ENCODE data around the gene ANKFY1.

The ANKFY1 gene

GRCh38 chr17:4178651-4179050 lies 85.1 kb downstream of the ANKFY1 start:
- H3K36me3 ChIP-seq (ENCODE audit: control insufficient read depth in 1 of 2, insufficient read depth in 2 of 2, low read length in 2 of 2): peaks cover 82 to 97% of the 10 kb centered on the region in 2 donors
- H3K9me3 ChIP-seq (ENCODE audit: control insufficient read depth in 1 of 2, low read length in 2 of 2): no peaks in the 10 kb centered on the region
- H3K4me3 ChIP-seq (ENCODE audit: low read depth in 1 of 2, low read length in 2 of 2): no peak overlapping the region
- H3K4me1 ChIP-seq (ENCODE audit: control insufficient read depth in 1 of 2, insufficient read depth in 2 of 2, low read length in 2 of 2): no peaks in the 10 kb centered on the region
- no peak overlapping the region for H3K27ac ChIP-seq (ENCODE audit: low read length)
- no peaks in the 10 kb centered on the region for H3K27me3 ChIP-seq (ENCODE audit: low read depth, low read length)

GRCh38 chr17:4177806-4178205 lies 86.0 kb downstream of the ANKFY1 start:
- H3K27ac ChIP-seq (ENCODE audit: low read length): no peak overlapping the region
- H3K36me3 ChIP-seq (ENCODE audit: control insufficient read depth in 1 of 2, insufficient read depth in 2 of 2, low read length in 2 of 2): peaks cover 81 to 97% of the 10 kb centered on the region in 2 donors

GRCh38 chr17:4176808-4177472 lies 86.8 kb downstream of the ANKFY1 start:
- no peaks in the 10 kb centered on the region for H3K4me1 ChIP-seq (ENCODE audit: control insufficient read depth in 1 of 2, insufficient read depth in 2 of 2, low read length in 2 of 2)
- H3K36me3 ChIP-seq (ENCODE audit: control insufficient read depth in 1 of 2, insufficient read depth in 2 of 2, low read length in 2 of 2): peaks cover 81 to 97% of the 10 kb centered on the region in 2 donors
- H3K27ac ChIP-seq (ENCODE audit: low read length): no peak overlapping the region

More at GRCh38 chr17:4177806-4178205, 86.0 kb downstream of the ANKFY1 start:
- Histone ChIP-seq H3K4me1 (ENCODE audit: control insufficient read depth in 1 of 2, insufficient read depth in 2 of 2, low read length in 2 of 2) (no peaks in the 10 kb centered on the region), H3K27me3 (ENCODE audit: low read depth, low read length) (no peaks in the 10 kb centered on the region), H3K4me3 (ENCODE audit: low read depth in 1 of 2, low read length in 2 of 2) (no peak overlapping the region), H3K9me3 (ENCODE audit: control insufficient read depth in 1 of 2, low read length in 2 of 2) (no peaks in the 10 kb centered on the region)

GRCh38 chr17:4175921-4176807 lies 87.6 kb downstream of the ANKFY1 start:
- H3K36me3 ChIP-seq (ENCODE audit: control insufficient read depth in 1 of 2, insufficient read depth in 2 of 2, low read length in 2 of 2): peaks cover 79 to 97% of the 10 kb centered on the region in 2 donors
- no peaks in the 10 kb centered on the region for H3K27me3 ChIP-seq (ENCODE audit: low read depth, low read length)
- no peaks in the 10 kb centered on the region for H3K4me1 ChIP-seq (ENCODE audit: control insufficient read depth in 1 of 2, insufficient read depth in 2 of 2, low read length in 2 of 2)
- H3K4me3 ChIP-seq (ENCODE audit: low read depth in 1 of 2, low read length in 2 of 2): no peak overlapping the region
- H3K9me3 ChIP-seq (ENCODE audit: control insufficient read depth in 1 of 2, low read length in 2 of 2): no peaks in the 10 kb centered on the region
- H3K27ac ChIP-seq (ENCODE audit: low read length): no peak overlapping the region

More at GRCh38 chr17:4176808-4177472, 86.8 kb downstream of the ANKFY1 start:
- no peak overlapping the region for H3K4me3 ChIP-seq (ENCODE audit: low read depth in 1 of 2, low read length in 2 of 2)
- H3K9me3 ChIP-seq (ENCODE audit: control insufficient read depth in 1 of 2, low read length in 2 of 2): no peaks in the 10 kb centered on the region
- H3K27me3 ChIP-seq (ENCODE audit: low read depth, low read length): no peaks in the 10 kb centered on the region

GRCh38 chr17:4174556-4174955 lies 89.2 kb downstream of the ANKFY1 start:
- peaks cover 81 to 99% of the 10 kb centered on the region in 2 donors for H3K36me3 ChIP-seq (ENCODE audit: control insufficient read depth in 1 of 2, insufficient read depth in 2 of 2, low read length in 2 of 2)
- no peaks in the 10 kb centered on the region for H3K9me3 ChIP-seq (ENCODE audit: control insufficient read depth in 1 of 2, low read length in 2 of 2)
- H3K27ac ChIP-seq (ENCODE audit: low read length): no peak overlapping the region
- no peaks in the 10 kb centered on the region for H3K27me3 ChIP-seq (ENCODE audit: low read depth, low read length)
- no peaks in the 10 kb centered on the region for H3K4me1 ChIP-seq (ENCODE audit: control insufficient read depth in 1 of 2, insufficient read depth in 2 of 2, low read length in 2 of 2)
- H3K4me3 ChIP-seq (ENCODE audit: low read depth in 1 of 2, low read length in 2 of 2): no peak overlapping the region

GRCh38 chr17:4173781-4174180 lies 90.0 kb downstream of the ANKFY1 start:
- no peaks in the 10 kb centered on the region for H3K27me3 ChIP-seq (ENCODE audit: low read depth, low read length)
- no peaks in the 10 kb centered on the region for H3K4me1 ChIP-seq (ENCODE audit: control insufficient read depth in 1 of 2, insufficient read depth in 2 of 2, low read length in 2 of 2)
- no peak overlapping the region for H3K4me3 ChIP-seq (ENCODE audit: low read depth in 1 of 2, low read length in 2 of 2)
- no peaks in the 10 kb centered on the region for H3K9me3 ChIP-seq (ENCODE audit: control insufficient read depth in 1 of 2, low read length in 2 of 2)
- peaks cover 81 to 99% of the 10 kb centered on the region in 2 donors for H3K36me3 ChIP-seq (ENCODE audit: control insufficient read depth in 1 of 2, insufficient read depth in 2 of 2, low read length in 2 of 2)
- no peak overlapping the region for H3K27ac ChIP-seq (ENCODE audit: low read length)

- Histone ChIP-seq H3K27ac (ENCODE audit: low read length) (no peak overlapping the region), H3K27me3 (ENCODE audit: low read depth, low read length) (no peaks in the 10 kb centered on the region), H3K4me1 (ENCODE audit: control insufficient read depth in 1 of 2, insufficient read depth in 2 of 2, low read length in 2 of 2) (no peaks in the 10 kb centered on the region), H3K4me3 (ENCODE audit: low read depth in 1 of 2, low read length in 2 of 2) (no peak overlapping the region), H3K9me3 (ENCODE audit: control insufficient read depth in 1 of 2, low read length in 2 of 2) (no peaks in the 10 kb centered on the region), H3K36me3 (ENCODE audit: control insufficient read depth in 1 of 2, insufficient read depth in 2 of 2, low read length in 2 of 2) (peaks cover 71 to 99% of the 10 kb centered on the region in 2 donors)
These were observed 91.4 kb downstream of the ANKFY1 start for GRCh38 chr17:4172356-4172755.

- Histone ChIP-seq H3K27ac (ENCODE audit: low read length) (no peak overlapping the region), H3K36me3 (ENCODE audit: control insufficient read depth in 1 of 2, insufficient read depth in 2 of 2, low read length in 2 of 2) (peaks cover 63 to 99% of the 10 kb centered on the region in 2 donors)
These were observed 93.0 kb downstream of the ANKFY1 start for GRCh38 chr17:4170639-4171280.

GRCh38 chr17:4167786-4168185 lies 96.0 kb downstream of the ANKFY1 start:
- H3K27ac ChIP-seq (ENCODE audit: low read length): no peak overlapping the region

More at GRCh38 chr17:4170639-4171280, 93.0 kb downstream of the ANKFY1 start:
- no peaks in the 10 kb centered on the region for H3K27me3 ChIP-seq (ENCODE audit: low read depth, low read length)
- H3K4me3 ChIP-seq (ENCODE audit: low read depth in 1 of 2, low read length in 2 of 2): no peak overlapping the region
- H3K9me3 ChIP-seq (ENCODE audit: control insufficient read depth in 1 of 2, low read length in 2 of 2): no peaks in the 10 kb centered on the region
- no peaks in the 10 kb centered on the region for H3K4me1 ChIP-seq (ENCODE audit: control insufficient read depth in 1 of 2, insufficient read depth in 2 of 2, low read length in 2 of 2)

GRCh38 chr17:4166419-4166818 lies 97.4 kb downstream of the ANKFY1 start:
- Histone ChIP-seq H3K9me3 (ENCODE audit: control insufficient read depth in 1 of 2, low read length in 2 of 2) (no peaks in the 10 kb centered on the region), H3K36me3 (ENCODE audit: control insufficient read depth in 1 of 2, insufficient read depth in 2 of 2, low read length in 2 of 2) (peaks cover 38 to 74% of the 10 kb centered on the region in 2 donors), H3K27me3 (ENCODE audit: low read depth, low read length) (no peaks in the 10 kb centered on the region), H3K27ac (ENCODE audit: low read length) (no peak overlapping the region), H3K4me3 (ENCODE audit: low read depth in 1 of 2, low read length in 2 of 2) (no peak overlapping the region), H3K4me1 (ENCODE audit: control insufficient read depth in 1 of 2, insufficient read depth in 2 of 2, low read length in 2 of 2) (no peaks in the 10 kb centered on the region)

More at GRCh38 chr17:4167786-4168185, 96.0 kb downstream of the ANKFY1 start:
- Histone ChIP-seq H3K4me1 (ENCODE audit: control insufficient read depth in 1 of 2, insufficient read depth in 2 of 2, low read length in 2 of 2) (no peaks in the 10 kb centered on the region), H3K4me3 (ENCODE audit: low read depth in 1 of 2, low read length in 2 of 2) (no peak overlapping the region), H3K27me3 (ENCODE audit: low read depth, low read length) (no peaks in the 10 kb centered on the region), H3K9me3 (ENCODE audit: control insufficient read depth in 1 of 2, low read length in 2 of 2) (no peaks in the 10 kb centered on the region), H3K36me3 (ENCODE audit: control insufficient read depth in 1 of 2, insufficient read depth in 2 of 2, low read length in 2 of 2) (peaks cover 50 to 87% of the 10 kb centered on the region in 2 donors)

All from muscle layer of duodenum (tissue), 2 donors.